ENCODE results near the gene MINDY3. TPM values are rescaled to one million over a fixed set of nuclear protein-coding genes. Genes with fewer than 3 reads are reported as not detected.

The MINDY3 gene
- total RNA-seq, 1 experiment from 2014 or later, result 14.9 TPM

GRCh38 chr10:15853800-15854199 is 6.5 kb downstream of the MINDY3 start:
- H3K27me3 Mint-ChIP-seq (ENCODE audit: low read depth), result peaks cover 5% of the 10 kb centered on the region
- no peaks in the 10 kb centered on the region for H3K23me2 ChIP-seq (ENCODE audit: insufficient read length, low read depth, low read length, poor library complexity, severe bottlenecking)
- H3K23ac ChIP-seq (ENCODE audit: insufficient read length, low read depth, low read length), result no peak overlapping the region
- H2BK15ac ChIP-seq (ENCODE audit: low read depth, low read length), result no peak overlapping the region
- DNase-seq, result no peak
- H2AFZ ChIP-seq (ENCODE audit: low read length), result no peak overlapping the region
- TF ChIP-seq CTCF (conservative IDR thresholded peaks at IDR 0.05), result no peak
- no peaks in the 10 kb centered on the region for H4K20me1 ChIP-seq (ENCODE audit: control insufficient read depth, insufficient read depth, insufficient read length)
- no peak overlapping the region for H2BK12ac ChIP-seq (ENCODE audit: insufficient read length, low read depth, low read length)
- H2BK120ac ChIP-seq (ENCODE audit: low read depth, low read length, poor library complexity, severe bottlenecking), result no peak overlapping the region
- no peak overlapping the region for H3T11ph ChIP-seq (ENCODE audit: low read length)
- H3K36me3 Mint-ChIP-seq (ENCODE audit: insufficient read depth in 1 of 3, low read depth in 3 of 3), result peaks cover 23 to 30% (median 26%) of the 10 kb centered on the region in 3 experiments
- no peak overlapping the region for H3K4me3 Mint-ChIP-seq
- no peak overlapping the region for H3K27ac ChIP-seq (ENCODE audit: insufficient read length, low read depth, low read length)
- no peak overlapping the region for H3K9ac ChIP-seq (ENCODE audit: extremely low read depth, insufficient read length, low read length)
- H2BK5ac ChIP-seq (ENCODE audit: insufficient read length, low read length), result no peak overlapping the region
- H2BK20ac ChIP-seq (ENCODE audit: low read depth, low read length, poor library complexity, severe bottlenecking), result no peak overlapping the region
- H3K56ac ChIP-seq (ENCODE audit: insufficient read length, low read depth, low read length), result no peak overlapping the region
- no CpG with 5 or more reads among the region's 4 CpGs for WGBS (ENCODE audit: extremely low coverage, insufficient read length, low lambda C conversion rate)
- H3K14ac ChIP-seq (ENCODE audit: insufficient read depth, low read length), result no peak overlapping the region
- H2AK5ac ChIP-seq (ENCODE audit: insufficient read length, low read length), result no peak overlapping the region
- no peaks in the 10 kb centered on the region for H3K27me3 ChIP-seq (ENCODE audit: insufficient read depth, low read length)
- H3K4me1 Mint-ChIP-seq, result peaks cover 2% of the 10 kb centered on the region in 2 experiments
- H3K18ac ChIP-seq (ENCODE audit: insufficient read length, low read depth, low read length), result no peak overlapping the region
- H3K79me2 ChIP-seq (ENCODE audit: insufficient read depth, low read length), result no peaks in the 10 kb centered on the region; the same call in 1 of the 2 replicates
- no peak overlapping the region for H4K91ac ChIP-seq (ENCODE audit: insufficient read length, low read depth, low read length)
- no peak overlapping the region for H3K4ac ChIP-seq (ENCODE audit: low read depth, low read length)
- H3K79me1 ChIP-seq (ENCODE audit: insufficient read depth, low read depth, low read length, poor library complexity, severe bottlenecking), result peaks cover 2% of the 10 kb centered on the region
- H4K5ac ChIP-seq (ENCODE audit: insufficient read length, low read depth, low read length), result no peak overlapping the region
- peaks cover 18 to 27% of the 10 kb centered on the region in 2 experiments for H3K9me3 Mint-ChIP-seq
- H3K9me3 ChIP-seq (ENCODE audit: control insufficient read depth, low read depth, low read length), result no peaks in the 10 kb centered on the region
- no peak overlapping the region for H4K8ac ChIP-seq (replicated peaks; ENCODE audit: insufficient read length, low read depth, low read length)
- no peaks in the 10 kb centered on the region for H3K4me1 ChIP-seq (ENCODE audit: insufficient read depth, low read length)
- H3K4me2 ChIP-seq (ENCODE audit: insufficient read depth, insufficient read length, low read length), result no peak overlapping the region
- no peak overlapping the region for H3K27ac Mint-ChIP-seq
